NK-92 (cell line): Measurements from ENCODE around the gene SERPINB11.
"Not testable (repeated sequence)": the region's sequence is repeated elsewhere in the genome, so short reads cannot be mapped to it uniquely, and the experiment has no call there.

ENCODE experiments used
- DNase-seq: peaks from one replicate; lab custom pipeline; 2025; ENCODE audit not compliant: unreplicated experiment; lab: John Stamatoyannopoulos, UW

SERPINB11 gene, protein sequence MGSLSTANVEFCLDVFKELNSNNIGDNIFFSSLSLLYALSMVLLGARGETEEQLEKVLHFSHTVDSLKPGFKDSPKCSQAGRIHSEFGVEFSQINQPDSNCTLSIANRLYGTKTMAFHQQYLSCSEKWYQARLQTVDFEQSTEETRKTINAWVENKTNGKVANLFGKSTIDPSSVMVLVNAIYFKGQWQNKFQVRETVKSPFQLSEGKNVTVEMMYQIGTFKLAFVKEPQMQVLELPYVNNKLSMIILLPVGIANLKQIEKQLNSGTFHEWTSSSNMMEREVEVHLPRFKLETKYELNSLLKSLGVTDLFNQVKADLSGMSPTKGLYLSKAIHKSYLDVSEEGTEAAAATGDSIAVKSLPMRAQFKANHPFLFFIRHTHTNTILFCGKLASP

DNA sequence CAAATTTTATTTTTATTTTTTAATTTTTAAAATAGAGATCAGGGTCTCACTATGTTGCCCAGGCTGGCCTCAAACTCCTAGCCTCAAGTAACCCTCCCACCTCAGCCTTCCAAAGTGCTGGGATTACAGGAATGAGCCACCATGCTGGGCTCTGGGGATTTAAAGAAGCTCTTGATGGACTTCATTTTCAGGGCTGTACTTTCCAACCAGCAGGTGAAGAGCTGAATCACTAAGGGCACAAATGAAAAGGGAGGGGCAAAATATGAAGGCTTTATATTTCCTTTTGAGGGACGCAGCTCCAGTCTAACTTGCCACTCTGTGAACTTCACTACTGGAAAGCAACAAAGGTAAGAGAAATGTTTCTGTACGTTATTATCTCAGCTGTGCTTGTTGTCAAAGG, at the start of gene SERPINB11:
Gene SERPINB11 (plus strand): TSS at position 301 of the 400 bp plus-strand sequence. CDS start 7,234 bp downstream, outside the sequence.
- no peak for DNase-seq

DNA sequence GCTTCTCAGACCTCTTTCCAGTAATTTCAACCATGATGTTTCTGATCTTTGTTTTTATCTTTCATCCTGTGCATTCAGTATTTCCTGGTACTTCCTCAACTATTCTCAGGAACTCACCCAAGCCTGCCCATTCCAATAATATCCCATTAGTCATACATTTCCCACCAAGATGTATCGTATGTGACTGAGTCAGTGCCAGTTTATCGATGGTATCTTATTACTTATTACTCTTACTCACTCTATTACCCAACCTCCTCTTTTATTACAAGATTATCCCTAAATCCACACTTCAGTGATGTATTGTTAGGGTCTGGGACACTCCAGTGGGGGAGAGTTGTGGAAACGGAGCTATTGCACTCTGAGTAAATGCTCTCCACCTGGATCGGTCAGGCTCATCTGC, 43.8 kb upstream of the SERPINB11 start:
- not testable (repeated sequence) for DNase-seq

DNA sequence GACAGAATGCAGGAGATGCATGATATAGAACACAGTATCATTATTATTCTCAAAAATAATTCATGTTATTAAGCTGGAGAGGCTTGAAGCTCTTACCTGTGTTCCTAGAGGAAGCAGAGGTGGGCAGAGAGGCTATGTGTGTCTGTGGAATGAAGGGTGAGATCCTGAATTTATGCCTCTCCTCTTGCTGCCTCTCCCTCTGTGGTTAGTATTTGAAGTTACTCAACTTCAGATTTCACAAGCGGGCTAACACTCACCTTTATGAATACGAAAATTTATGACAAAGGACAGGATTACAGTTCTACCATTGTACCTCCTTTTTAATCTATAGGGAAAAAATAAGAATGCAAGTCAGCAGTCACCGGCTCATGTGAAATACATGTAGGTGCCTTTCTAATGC, 41.0 kb upstream of the SERPINB11 start, which contains the start of gene SERPINB3:
Gene SERPINB3 (minus strand): TSS at position 144 of the 400 bp plus-strand sequence. CDS start 677 bp downstream, outside the sequence.
- DNase-seq, result not testable (repeated sequence)

DNA sequence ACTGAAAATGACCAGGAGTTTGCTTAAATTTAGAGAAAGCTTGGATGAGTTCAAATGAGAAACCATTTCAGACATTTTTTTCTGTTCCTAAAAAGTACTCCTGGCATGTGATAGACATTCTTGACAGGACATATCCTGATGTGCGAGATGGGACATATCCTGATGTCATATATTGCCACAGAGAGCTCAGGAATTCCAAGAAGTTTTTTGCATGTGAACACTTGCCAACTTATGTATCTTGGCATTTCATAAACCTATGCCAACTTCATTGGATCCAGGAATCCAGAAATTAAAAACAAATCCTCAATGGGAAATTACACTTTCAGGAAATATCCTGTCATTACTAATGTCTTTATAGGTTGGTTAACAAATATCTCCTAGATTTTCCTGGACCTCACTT, 38.2 kb upstream of the SERPINB11 start:
- DNase-seq, result no peak

DNA sequence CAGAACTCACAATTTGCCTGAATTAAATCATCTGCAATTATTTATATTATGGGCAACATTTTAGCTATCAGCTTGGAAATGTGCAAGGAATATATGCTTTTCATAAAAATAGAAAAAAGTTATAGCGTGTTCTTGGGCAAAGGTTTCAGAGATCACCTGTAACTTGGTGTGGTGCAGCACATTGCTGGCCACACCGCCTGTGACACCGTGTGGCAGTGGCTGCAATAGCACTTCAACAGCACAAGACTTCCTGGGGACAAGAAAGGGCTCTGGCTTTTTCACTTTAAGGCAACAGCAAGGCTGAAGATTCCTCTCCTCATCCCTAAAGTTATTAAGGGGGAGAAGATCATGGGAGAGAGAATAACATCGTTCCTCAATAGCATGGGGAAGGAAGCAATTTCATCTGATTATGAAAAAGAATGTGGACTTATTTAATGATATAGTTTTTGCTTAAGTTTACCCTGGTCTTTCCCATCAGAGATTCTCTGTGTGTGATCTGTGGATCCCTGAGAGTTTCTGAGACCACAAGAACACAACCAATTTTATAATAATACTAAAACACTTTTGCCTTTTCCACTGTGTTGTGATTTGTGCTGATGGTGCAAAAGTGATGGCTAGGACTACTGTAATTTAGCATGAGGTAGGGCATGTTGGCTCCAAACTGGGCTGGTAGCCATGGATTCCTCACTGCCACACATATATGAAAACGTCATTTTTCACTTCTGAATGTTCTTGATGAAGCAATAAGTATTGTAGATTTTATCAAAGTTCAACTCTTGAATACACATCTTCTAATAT, 26.0 kb upstream of the SERPINB11 start:
- no peak for DNase-seq

DNA sequence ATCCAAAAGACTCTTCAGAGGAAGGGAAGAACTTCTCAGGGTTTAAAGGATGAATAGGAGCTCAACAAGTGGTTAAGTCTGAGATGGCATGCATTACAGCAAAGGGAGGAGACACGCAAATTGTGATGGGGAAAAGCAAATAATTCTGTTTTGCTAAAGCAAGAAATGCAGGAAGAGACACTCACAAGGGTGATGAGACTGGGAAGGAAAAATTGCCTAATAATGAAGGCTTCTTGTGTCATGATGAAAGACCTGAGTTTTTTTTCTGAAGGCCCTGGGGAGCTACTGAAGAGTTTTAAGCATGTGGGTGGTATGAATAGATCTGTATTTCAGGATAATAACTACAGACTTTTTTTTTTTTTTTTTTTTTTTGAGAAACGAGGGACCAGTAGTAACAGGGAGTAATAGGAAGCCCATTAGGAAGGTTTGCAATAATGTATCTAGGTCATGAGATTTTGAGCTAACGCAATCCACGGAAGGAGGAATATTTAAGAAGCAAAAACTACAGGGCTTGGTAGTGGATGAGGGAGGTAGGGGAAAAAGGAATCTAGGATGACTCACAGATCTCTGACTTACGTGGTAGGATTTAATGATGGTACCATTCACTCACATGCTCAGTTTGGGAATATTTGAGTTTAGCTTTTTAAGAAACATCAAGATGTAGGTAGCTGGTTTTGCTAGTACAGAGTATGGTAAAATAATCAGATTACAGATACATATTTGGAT, 25.1 kb upstream of the SERPINB11 start:
- no peak for DNase-seq

DNA sequence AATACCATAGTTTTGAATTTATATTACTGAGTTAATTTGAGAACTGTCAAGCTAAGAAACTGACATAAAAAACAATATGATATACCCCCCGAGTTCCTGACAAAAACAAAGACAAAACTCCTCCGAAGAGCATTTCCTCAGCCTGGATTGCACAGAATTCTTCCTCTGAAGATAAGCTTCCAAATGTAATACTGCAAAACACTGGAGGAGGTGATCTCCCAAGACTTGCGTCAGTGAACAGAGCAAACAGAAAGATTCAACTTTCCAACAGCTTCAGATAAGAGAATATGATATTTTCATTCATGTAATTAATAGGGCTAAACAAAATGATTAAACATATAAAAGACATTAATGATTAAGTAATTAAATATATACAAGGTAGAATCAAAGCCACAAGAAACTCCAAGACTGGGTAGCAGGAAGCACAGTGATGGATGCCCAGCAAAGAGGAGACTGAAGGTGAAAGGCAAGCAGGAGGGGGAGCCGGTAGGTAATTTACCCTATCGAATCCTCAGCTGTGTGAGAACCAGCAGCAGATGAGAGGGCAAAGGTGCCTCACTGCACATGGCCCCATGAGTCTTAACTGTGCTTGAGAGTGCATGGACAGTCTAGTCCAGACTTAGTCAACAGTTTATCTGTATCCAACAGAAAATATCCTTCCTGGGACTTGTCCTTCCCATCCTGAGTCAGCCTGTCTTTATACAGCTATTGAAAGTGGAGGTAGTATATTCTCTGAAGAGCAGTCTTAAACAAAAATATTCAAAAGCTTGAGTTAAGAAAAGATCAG, 22.7 kb upstream of the SERPINB11 start:
- DNase-seq, result no peak

DNA sequence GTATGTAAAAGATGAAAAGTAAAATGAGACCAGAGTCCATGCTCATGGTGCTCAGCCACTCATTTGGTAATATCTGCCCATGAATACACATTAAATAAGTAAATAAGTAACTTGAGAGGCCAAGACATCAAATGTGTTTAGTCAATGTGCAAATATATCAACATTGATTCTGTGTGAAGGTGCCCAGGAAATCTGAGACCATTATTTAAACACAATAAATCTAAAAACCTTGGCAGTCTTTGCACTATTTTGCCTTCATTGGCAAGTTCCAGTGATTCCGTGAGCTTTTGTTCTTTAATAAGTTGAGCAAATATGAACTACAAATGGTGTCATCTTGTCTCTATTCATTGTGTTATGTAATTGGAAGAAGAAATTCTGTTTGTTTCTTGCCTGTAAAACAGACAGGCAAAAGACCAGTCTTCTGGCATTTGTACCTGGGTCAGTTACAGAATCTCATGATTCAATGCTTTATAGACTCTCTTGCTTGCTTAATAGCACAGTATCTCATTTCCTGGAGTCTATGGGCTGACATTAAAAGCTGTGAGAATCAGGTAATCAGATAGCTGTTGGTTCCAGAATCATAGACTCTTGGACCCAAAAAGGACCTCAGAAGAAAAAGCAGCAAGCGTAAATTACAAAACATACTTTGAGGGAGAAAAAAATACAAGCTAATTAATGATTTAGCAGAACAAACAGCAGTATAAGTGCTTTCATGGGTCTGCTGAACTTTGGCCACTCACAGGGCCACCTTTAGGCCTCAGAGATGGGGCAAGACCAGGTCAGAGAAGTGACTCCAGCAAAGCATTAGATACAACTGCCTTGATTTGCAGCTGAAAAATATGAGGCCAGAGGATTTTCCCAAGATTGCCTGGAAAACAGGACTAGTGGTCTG, 21.1 kb upstream of the SERPINB11 start:
- no peak for DNase-seq

DNA sequence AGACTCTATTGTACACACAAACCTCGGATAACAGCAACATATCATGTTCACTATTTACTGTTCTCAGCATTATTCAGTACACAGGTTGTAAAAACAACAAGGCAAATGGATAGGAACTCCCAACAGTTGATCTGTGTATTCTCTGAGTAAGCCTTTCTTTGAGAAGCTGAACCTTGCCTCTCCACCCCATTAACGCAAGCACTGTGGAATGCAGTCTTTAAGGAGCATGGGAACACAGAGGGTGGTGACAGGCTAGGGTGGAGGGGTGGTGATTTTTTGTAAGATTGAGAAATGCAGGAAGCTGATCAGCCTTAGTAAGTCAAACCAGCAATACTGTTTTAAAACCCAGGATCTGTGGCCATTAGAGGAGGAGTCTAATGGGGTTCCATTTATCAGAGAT, 19.6 kb upstream of the SERPINB11 start:
- DNase-seq, result no peak

DNA sequence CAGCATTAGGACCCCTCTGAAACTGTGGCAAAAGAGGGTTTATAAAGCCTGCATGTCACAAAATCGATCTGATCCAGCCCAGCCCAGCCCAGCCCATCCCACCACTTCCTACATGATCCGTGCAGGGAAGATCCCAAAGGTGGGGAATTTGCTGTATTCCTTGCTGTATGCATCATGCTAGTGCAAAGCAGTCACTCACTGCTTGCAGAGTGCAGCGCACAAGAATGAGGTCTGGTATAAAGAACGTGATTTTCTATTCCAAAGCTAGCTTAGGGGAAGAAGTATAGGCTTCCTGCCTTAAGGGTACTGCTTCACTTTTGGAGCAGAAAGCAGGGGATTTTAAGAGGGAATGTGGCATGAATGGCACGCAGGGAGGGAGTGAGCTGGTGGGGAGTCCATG, 18.9 kb upstream of the SERPINB11 start:
- DNase-seq, result no peak

DNA sequence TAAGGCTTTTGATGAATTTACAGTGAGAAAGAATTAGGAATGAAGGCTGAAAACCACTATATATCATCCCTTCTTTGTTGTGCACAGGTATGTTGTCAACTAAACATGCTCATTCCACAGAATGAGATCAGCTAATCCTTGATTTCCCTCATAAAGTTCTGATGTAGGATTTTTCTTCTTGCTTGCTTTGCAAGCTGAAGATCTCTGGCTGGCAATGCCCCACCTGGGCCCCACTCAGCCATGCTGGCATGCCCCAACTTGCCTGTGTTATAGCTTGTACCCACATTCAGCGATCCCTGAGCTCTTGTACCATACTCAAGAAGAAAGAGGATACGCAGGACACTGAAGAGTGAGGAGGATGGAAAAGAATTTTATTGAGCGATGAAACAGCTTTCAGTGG, 18.0 kb upstream of the SERPINB11 start:
- no peak for DNase-seq

DNA sequence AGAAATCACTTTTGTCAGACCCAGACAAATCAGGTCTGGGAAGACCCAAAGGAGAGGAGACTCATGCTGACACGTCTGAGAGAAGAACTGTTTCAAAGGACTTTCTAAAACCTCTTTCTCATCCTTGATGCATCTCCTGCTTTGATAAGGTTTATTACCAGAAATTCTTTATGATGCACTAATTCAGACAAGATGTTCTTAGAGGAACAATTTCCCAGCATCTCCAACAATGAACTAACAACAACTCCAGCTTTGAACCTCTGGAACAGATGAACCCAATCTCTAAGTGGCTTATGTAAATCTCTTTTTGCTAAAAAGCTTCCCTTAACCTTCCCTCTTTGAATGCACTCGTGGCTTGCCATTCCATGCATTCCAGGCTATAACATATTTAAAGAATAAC, 15.9 kb upstream of the SERPINB11 start:
- DNase-seq, result no peak

DNA sequence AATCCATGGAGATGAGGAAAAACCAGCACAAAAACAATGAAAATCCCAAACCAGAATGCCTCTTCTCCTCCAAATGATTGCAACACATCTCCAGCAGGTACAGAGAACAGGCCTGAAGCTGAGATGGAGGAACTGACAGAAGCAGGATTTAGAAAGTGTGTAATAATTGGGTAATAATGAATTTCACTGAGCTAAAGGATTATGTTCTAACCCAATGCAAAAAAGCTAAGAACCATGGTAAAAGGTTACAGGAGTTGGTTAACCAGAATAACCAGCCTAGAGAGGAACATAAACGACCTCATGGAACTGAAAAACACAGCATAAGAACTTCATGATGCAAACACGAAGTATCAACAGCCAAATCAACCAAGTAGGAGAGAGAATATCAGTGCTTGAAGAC, 13.7 kb upstream of the SERPINB11 start:
- DNase-seq, result no peak

DNA sequence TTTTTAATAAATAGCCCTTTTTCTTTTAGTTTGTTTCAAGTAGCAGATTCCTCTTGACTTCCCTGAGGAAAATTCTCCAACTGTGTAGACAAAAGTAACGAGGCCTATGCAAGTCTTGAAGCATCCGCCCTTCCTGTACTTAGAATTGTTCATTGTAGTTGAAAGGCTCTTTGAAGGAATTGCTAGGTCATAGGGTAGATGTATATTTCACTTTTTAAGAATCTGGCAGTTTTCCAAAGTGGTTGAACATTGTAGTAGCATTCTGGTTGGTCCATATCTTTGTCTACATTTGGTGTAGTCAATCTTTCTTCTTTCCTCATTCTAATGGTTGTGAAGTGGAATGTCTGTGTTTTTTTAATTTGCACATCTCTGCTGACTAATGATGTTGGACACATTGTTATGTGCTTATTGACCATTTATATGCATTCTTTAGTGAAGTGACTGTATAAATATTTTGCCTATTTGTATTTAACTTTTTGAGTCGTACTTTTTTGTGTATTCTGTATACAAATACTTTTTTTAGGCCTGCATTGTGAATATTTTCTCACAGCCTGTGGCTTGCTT, 5.6 kb upstream of the SERPINB11 start:
- DNase-seq, result no peak

DNA sequence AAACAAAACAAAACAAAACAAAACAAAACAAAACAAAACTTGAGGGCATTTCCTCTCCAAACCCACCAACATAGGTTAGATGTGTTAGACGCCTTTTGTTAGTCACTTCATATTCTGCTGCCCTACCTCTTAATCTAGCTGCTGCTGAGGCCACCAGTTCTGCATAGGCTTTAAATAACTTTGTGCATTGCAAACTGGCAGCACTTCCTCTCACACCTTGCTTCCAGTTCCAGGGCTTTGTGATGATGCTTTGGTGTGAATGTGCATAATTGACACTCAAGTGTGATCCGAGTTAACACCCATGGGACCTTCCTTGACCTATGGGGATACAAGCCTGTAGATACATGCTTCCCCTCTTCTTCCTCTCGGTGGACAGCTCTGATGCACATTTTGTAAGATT, 2.3 kb upstream of the SERPINB11 start:
- no peak for DNase-seq

DNA sequence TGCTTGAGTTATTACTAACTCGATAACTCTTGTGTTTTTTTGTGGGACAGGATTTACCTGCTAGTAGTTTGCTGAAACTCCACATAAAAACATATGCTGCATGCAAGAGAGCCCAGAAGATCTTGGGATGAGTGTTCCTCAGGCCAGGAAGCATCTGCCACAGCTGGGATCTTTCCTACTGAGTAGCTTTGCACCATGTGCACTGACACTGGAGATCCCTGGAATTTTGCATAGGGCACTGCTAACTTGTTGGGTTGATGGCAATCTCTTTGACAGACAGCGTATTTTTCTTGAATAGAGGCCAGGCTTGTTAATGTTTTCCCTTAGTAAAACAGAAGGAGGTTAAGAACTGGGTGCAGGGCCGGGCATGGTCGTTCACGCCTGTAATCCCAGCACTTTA, 808 bp upstream of the SERPINB11 start:
- DNase-seq, result no peak

DNA sequence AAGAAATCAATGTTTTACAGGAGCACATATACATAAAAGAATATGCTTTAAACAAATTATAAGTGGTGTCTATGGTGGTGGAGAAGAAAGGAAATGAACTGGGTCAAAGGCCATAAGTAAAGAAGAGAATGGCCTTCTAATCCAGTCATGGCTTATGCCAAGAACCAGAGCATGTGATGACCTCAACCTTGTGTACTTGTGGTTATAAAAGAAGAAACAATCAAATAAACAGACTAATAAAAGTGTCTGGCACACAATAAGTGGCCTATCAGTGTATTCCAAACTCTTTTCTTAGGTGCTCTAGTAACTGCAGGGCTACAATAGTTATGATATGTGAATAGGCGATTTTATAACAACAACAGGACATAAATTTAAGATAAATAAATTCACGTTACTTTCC, 2.6 kb downstream of the SERPINB11 start:
- DNase-seq, result no peak

DNA sequence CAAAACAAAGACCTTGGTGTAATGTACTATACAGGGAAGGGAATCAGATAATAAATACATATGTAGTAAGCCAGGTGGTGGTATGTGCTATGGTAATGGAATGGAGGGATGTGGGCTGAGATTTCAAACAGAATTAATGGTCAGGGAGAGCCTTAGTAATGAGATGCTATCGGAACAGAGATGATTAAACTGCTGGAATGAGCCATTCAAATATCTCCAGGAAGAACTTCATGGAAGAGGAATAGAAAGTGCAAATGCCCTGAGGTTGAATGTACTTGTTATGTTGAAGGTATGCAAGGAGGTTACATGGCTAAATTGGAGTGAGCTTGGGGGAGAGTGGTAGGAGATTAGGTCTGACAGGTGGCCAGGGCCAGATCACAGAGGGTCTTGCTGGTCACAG, 5.1 kb downstream of the SERPINB11 start:
- DNase-seq, result no peak

DNA sequence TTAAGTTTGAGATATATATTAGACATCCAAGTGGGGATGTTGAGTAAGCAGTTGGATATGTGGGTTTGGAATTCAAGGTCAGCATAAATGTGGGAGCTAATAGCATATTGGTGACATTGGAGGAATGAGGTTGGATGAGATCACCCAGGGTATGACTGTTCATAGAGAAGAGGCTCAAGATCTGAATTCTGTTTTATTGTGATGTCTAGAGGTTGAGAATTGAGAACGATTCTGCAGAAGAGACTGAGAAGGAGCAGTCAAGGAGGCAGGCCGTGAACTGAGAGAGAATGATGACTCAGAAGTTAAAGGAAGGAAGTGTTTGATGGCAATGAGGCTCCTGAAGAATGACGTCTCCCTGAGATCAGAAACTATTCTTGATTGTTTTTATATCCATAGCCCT, 5.9 kb downstream of the SERPINB11 start:
- DNase-seq, result no peak
